IPS-20b (cell line): Measurements from ENCODE around the gene MACROH2A2.
"Not testable (repeated sequence)": the region's sequence is repeated elsewhere in the genome, so short reads cannot be mapped to it uniquely, and the experiment has no call there.

Source experiments
- H3K27ac ChIP-seq: one replicate; pipeline ENCODE4 v1.5.1; 2013; ENCODE audit warnings: low read length
- H3K27me3 ChIP-seq: 2 replicates; pipeline ENCODE4 v1.6.1; 2013; ENCODE audit warnings: mild to moderate bottlenecking, low read length, inconsistent platforms; ENCODE audit not compliant: insufficient read depth
- H3K36me3 ChIP-seq: 2 replicates; pipeline ENCODE4 v1.6.1; 2013; ENCODE audit warnings: low read depth, mild to moderate bottlenecking, inconsistent platforms, low read length, moderate library complexity; ENCODE audit not compliant: insufficient read depth
- H3K4me1 ChIP-seq: 2 replicates; pipeline ENCODE4 v1.6.1; 2013; ENCODE audit warnings: mild to moderate bottlenecking, control low read depth, inconsistent platforms, low read length, moderate library complexity; ENCODE audit not compliant: insufficient read depth
- H3K4me3 ChIP-seq: 2 replicates; pipeline ENCODE4 v1.5.1; 2013; ENCODE audit warnings: mild to moderate bottlenecking, low read length, inconsistent platforms
- H3K9ac ChIP-seq: 2 replicates; pipeline ENCODE4 v1.6.1; 2013; ENCODE audit warnings: low read depth, mild to moderate bottlenecking, inconsistent platforms, low read length, moderate library complexity
- H3K9me3 ChIP-seq: 2 replicates; pipeline ENCODE4 v1.6.1; 2013; ENCODE audit warnings: mild to moderate bottlenecking, low read depth, low read length, inconsistent platforms; ENCODE audit not compliant: insufficient read depth

Gene MACROH2A2

GRCh38 chr10:70069346-70069745 lies 16.7 kb downstream of the MACROH2A2 start:
- no peaks in the 10 kb centered on the region for H3K36me3 ChIP-seq
- H3K9me3 ChIP-seq = no peaks in the 10 kb centered on the region
- H3K27ac ChIP-seq = no peak overlapping the region
- no peak overlapping the region for H3K9ac ChIP-seq
- no peaks in the 10 kb centered on the region for H3K27me3 ChIP-seq
- H3K4me3 ChIP-seq = no peak overlapping the region
- H3K4me1 ChIP-seq = no peaks in the 10 kb centered on the region

- Histone ChIP-seq H3K27ac (no peak overlapping the region), H3K4me1 (no peaks in the 10 kb centered on the region), H3K9ac (no peak overlapping the region), H3K4me3 (no peak overlapping the region), H3K36me3 (0 out of 2 replicates have a peak, but pooled peaks cover 3% of the 10 kb centered on the region), H3K9me3 (no peaks in the 10 kb centered on the region), H3K27me3 (no peaks in the 10 kb centered on the region)
Measured at GRCh38 chr10:70070834-70071233, 18.2 kb downstream of the MACROH2A2 start.

GRCh38 chr10:70074165-70074564 lies 21.5 kb downstream of the MACROH2A2 start:
- Histone ChIP-seq H3K27me3 (no peaks in the 10 kb centered on the region), H3K9me3 (no peaks in the 10 kb centered on the region), H3K4me3 (no peak overlapping the region), H3K36me3 (peaks cover 8% of the 10 kb centered on the region; the same call in 1 of the 2 replicates), H3K27ac (no peak overlapping the region), H3K4me1 (no peaks in the 10 kb centered on the region; the same call in 1 of the 2 replicates), H3K9ac (no peak overlapping the region)

- Histone ChIP-seq H3K4me1 (no peaks in the 10 kb centered on the region; the same call in 1 of the 2 replicates), H3K9ac (no peak overlapping the region), H3K36me3 (peaks cover 8% of the 10 kb centered on the region; the same call in 1 of the 2 replicates), H3K27me3 (no peaks in the 10 kb centered on the region), H3K9me3 (no peaks in the 10 kb centered on the region), H3K4me3 (no peak overlapping the region), H3K27ac (no peak overlapping the region)
Measured at GRCh38 chr10:70074971-70075370, 22.3 kb downstream of the MACROH2A2 start.

- Histone ChIP-seq H3K4me1 (no peaks in the 10 kb centered on the region; the same call in 1 of the 2 replicates), H3K27ac (no peak overlapping the region), H3K9ac (no peak overlapping the region), H3K9me3 (no peaks in the 10 kb centered on the region), H3K36me3 (peaks cover 8% of the 10 kb centered on the region; the same call in 1 of the 2 replicates), H3K4me3 (no peak overlapping the region), H3K27me3 (no peaks in the 10 kb centered on the region)
Measured at GRCh38 chr10:70078329-70078728, 25.7 kb downstream of the MACROH2A2 start.

GRCh38 chr10:70078937-70079336 lies 26.3 kb downstream of the MACROH2A2 start:
- H3K27ac ChIP-seq = no peak overlapping the region
- peaks cover 8% of the 10 kb centered on the region; the same call in 1 of the 2 replicates for H3K36me3 ChIP-seq
- no peaks in the 10 kb centered on the region for H3K9me3 ChIP-seq
- no peak overlapping the region for H3K4me3 ChIP-seq
- H3K9ac ChIP-seq = no peak overlapping the region
- no peaks in the 10 kb centered on the region for H3K27me3 ChIP-seq
- no peaks in the 10 kb centered on the region; the same call in 1 of the 2 replicates for H3K4me1 ChIP-seq

GRCh38 chr10:70080789-70081188 lies 28.1 kb downstream of the MACROH2A2 start:
- not testable (repeated sequence) for H3K9ac ChIP-seq, H3K4me3 ChIP-seq, H3K9me3 ChIP-seq, H3K27ac ChIP-seq, H3K36me3 ChIP-seq, H3K4me1 ChIP-seq, H3K27me3 ChIP-seq

GRCh38 chr10:70084189-70084588 lies 31.5 kb downstream of the MACROH2A2 start:
- Histone ChIP-seq H3K4me3 (no peak overlapping the region), H3K9me3 (no peaks in the 10 kb centered on the region), H3K27ac (no peak overlapping the region), H3K9ac (no peak overlapping the region), H3K27me3 (no peaks in the 10 kb centered on the region), H3K4me1 (no peaks in the 10 kb centered on the region; the same call in 1 of the 2 replicates), H3K36me3 (no peaks in the 10 kb centered on the region)

- Histone ChIP-seq H3K27me3 (no peaks in the 10 kb centered on the region), H3K4me3 (no peak overlapping the region), H3K9me3 (no peaks in the 10 kb centered on the region), H3K9ac (no peak overlapping the region), H3K36me3 (peaks cover 6% of the 10 kb centered on the region), H3K27ac (no peak overlapping the region), H3K4me1 (no peaks in the 10 kb centered on the region)
Measured at GRCh38 chr10:70085975-70086613, 33.4 kb downstream of the MACROH2A2 start.

GRCh38 chr10:70087616-70088307 lies 35.1 kb downstream of the MACROH2A2 start:
- peaks cover 19% of the 10 kb centered on the region for H3K36me3 ChIP-seq
- no peak overlapping the region for H3K4me3 ChIP-seq
- no peak overlapping the region for H3K9ac ChIP-seq
- no peak overlapping the region for H3K27ac ChIP-seq
- H3K9me3 ChIP-seq = no peaks in the 10 kb centered on the region
- H3K27me3 ChIP-seq = no peaks in the 10 kb centered on the region
- no peaks in the 10 kb centered on the region for H3K4me1 ChIP-seq

- peaks cover 24% of the 10 kb centered on the region for H3K36me3 ChIP-seq
- H3K4me1 ChIP-seq = no peaks in the 10 kb centered on the region
- H3K27ac ChIP-seq = no peak overlapping the region
- no peaks in the 10 kb centered on the region for H3K27me3 ChIP-seq
- H3K4me3 ChIP-seq = no peak overlapping the region
- H3K9ac ChIP-seq = no peak overlapping the region
- H3K9me3 ChIP-seq = no peaks in the 10 kb centered on the region
Measured at GRCh38 chr10:70088308-70088698, 35.7 kb downstream of the MACROH2A2 start.

GRCh38 chr10:70090013-70090412 lies 37.4 kb downstream of the MACROH2A2 start:
- no peaks in the 10 kb centered on the region for H3K9me3 ChIP-seq
- H3K4me3 ChIP-seq = no peak overlapping the region
- H3K27ac ChIP-seq = no peak overlapping the region
- H3K36me3 ChIP-seq = peaks cover 38% of the 10 kb centered on the region
- no peaks in the 10 kb centered on the region for H3K27me3 ChIP-seq
- no peak overlapping the region for H3K9ac ChIP-seq
- H3K4me1 ChIP-seq = no peaks in the 10 kb centered on the region
